BJ (cell line): ENCODE data around the gene CDKAL1. TPM values are rescaled to one million over a fixed set of nuclear protein-coding genes. Genes with fewer than 3 reads are reported as not detected.

Experiments used
- CTCF ChIA-PET: fragments of 350-600 bp; formaldehyde crosslinking; extraction: SDS; loops from one replicate; lab custom pipeline; 2021; ENCODE audit warnings: antibody characterized with exemption, inconsistent platforms; lab: Yijun Ruan, JAX
- POLR2A ChIA-PET: fragments of 300-600 bp; sonication (Branson Sonifier 250); formaldehyde crosslinking; extraction: SDS; loops from one replicate; lab custom pipeline; 2021; ENCODE audit warnings: antibody characterized with exemption; lab: Charles Lee
- DNase-seq: peaks from one replicate; pipeline ENCODE4 v3.0.0-alpha.2; 2011; ENCODE audit warnings: low read depth
- H3K27me3 ChIP-seq: 2 replicates; pipeline ENCODE4 v1.6.0; 2011; ENCODE audit warnings: low read length; ENCODE audit not compliant: control insufficient read depth, insufficient read depth
- H3K36me3 ChIP-seq: 2 replicates; pipeline ENCODE4 v1.5.1; 2011; ENCODE audit warnings: low read length; ENCODE audit not compliant: control insufficient read depth, insufficient read depth
- H3K4me3 ChIP-seq: 2 replicates; pipeline ENCODE4 v1.5.1; 2011; ENCODE audit warnings: low read depth, mild to moderate bottlenecking, control low read depth, low read length
- polyA plus RNA-seq: library from polyadenylated mRNA; depleted of rRNA; stranded (reverse); fragments of >200 nt; gene quantifications from 2 replicates; pipeline ENCODE4 v1.2.3, GENCODE V29; 2011
- TF ChIP-seq, protein P1 (sequence below): IDR thresholded peaks from 2 replicates; pipeline ENCODE4 v1.5.1; 2011; ENCODE audit warnings: low read depth, mild to moderate bottlenecking, control low read depth, inconsistent platforms, low read length, moderate library complexity; ENCODE audit not compliant: insufficient read depth

CDKAL1 gene
- polyA plus RNA-seq, 1 experiment: 3.8 TPM

GRCh38 chr6:21159465-21159864 is 625.2 kb downstream of the CDKAL1 start:
- Histone ChIP-seq H3K27me3 (no peaks in the 10 kb centered on the region), H3K4me3 (no peak overlapping the region), H3K36me3 (no peaks in the 10 kb centered on the region)
- CTCF ChIA-PET: no interaction called here
- DNase-seq: no peak
- TF ChIP-seq, protein P1, sequence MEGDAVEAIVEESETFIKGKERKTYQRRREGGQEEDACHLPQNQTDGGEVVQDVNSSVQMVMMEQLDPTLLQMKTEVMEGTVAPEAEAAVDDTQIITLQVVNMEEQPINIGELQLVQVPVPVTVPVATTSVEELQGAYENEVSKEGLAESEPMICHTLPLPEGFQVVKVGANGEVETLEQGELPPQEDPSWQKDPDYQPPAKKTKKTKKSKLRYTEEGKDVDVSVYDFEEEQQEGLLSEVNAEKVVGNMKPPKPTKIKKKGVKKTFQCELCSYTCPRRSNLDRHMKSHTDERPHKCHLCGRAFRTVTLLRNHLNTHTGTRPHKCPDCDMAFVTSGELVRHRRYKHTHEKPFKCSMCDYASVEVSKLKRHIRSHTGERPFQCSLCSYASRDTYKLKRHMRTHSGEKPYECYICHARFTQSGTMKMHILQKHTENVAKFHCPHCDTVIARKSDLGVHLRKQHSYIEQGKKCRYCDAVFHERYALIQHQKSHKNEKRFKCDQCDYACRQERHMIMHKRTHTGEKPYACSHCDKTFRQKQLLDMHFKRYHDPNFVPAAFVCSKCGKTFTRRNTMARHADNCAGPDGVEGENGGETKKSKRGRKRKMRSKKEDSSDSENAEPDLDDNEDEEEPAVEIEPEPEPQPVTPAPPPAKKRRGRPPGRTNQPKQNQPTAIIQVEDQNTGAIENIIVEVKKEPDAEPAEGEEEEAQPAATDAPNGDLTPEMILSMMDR: no peak
- POLR2A ChIA-PET: no interaction called here

GRCh38 chr6:21161707-21162106 is 627.5 kb downstream of the CDKAL1 start:
- H3K27me3 ChIP-seq: no peaks in the 10 kb centered on the region
- no peaks in the 10 kb centered on the region for H3K36me3 ChIP-seq
- H3K4me3 ChIP-seq: no peak overlapping the region
- DNase-seq: no peak
- TF ChIP-seq, protein P1: no peak
- ChIA-PET CTCF (interaction anchor here (0.7 kb wide), 1 partner anchor 17 kb away, joined by 3 read pairs; no protein-coding TSS in a partner anchor), POLR2A (no interaction called here)

GRCh38 chr6:21163110-21163837 is 629.0 kb downstream of the CDKAL1 start:
- POLR2A ChIA-PET: no interaction called here
- H3K27me3 ChIP-seq: no peaks in the 10 kb centered on the region
- H3K4me3 ChIP-seq: no peak overlapping the region
- H3K36me3 ChIP-seq: no peaks in the 10 kb centered on the region
- TF ChIP-seq, protein P1: no peak
- DNase-seq: no peak
- CTCF ChIA-PET: no interaction called here

DNA sequence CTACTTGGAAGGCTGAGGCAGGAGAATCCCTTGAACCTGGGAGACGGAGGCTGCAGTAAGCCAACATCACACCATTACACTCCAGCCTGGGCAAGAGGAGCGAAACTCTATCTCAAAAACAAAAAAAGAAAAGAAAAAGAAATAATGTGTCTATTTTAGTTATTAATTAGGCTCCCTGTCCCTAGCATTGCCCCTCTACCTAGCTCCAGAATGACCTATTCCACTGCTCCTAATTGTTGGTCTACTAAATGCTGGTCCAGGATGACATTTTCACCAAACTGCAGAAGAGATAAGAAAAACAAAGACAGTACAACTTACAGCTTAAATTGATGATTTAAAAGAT is 629.6 kb downstream of the CDKAL1 start:
- ChIA-PET CTCF (interaction anchor here (1.3 kb wide), 1 partner anchor 16 kb away, joined by 3 read pairs; no protein-coding TSS in a partner anchor), POLR2A (no interaction called here)
- Histone ChIP-seq H3K27me3 (no peaks in the 10 kb centered on the region), H3K4me3 (no peak overlapping the region), H3K36me3 (no peaks in the 10 kb centered on the region)
- DNase-seq: no peak
- TF ChIP-seq, protein P1: no peak

- CTCF ChIA-PET: interaction anchor here (1.0 to 2.1 kb wide), 4 partner anchors 8 to 1742 kb away, joined by 3 to 5 read pairs (median 4); no protein-coding TSS in a partner anchor
- H3K4me3 ChIP-seq: no peak overlapping the region
- no peaks in the 10 kb centered on the region for H3K36me3 ChIP-seq
- no peak for DNase-seq
- H3K27me3 ChIP-seq: no peaks in the 10 kb centered on the region
- POLR2A ChIA-PET: no interaction called here
- TF ChIP-seq, protein P1: no peak
These were observed 630.6 kb downstream of the CDKAL1 start for GRCh38 chr6:21164768-21165326.
